Measurements from ENCODE around the gene PDGFRA.

Gene PDGFRA

GRCh38 chr4:54228961-54229501 is at the start of gene PDGFRA:
Gene PDGFRA (plus strand): TSS chr4:54229293. CDS start chr4:54258769, 29,476 bp downstream.
- DNase-seq: peak in 1 of 14 donors; percentile 15

DNA sequence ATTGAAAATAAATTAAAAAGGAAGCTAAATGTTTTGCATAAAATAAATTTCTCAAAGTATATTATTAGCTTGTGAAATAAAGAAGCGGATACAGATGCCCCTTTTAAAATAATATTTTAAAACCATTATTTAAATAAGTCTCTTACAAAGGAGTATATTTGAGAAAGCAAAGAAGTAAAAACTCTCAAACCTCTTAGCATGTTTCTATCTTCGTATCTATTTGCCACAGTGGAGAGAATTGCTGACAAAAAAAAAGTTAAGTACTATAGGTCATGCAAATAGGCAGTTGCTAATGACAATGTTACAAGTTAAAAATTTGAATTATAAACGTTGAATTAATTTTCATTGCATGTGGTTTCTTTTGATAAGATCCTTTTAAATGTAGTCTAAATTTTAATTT is 44.5 kb upstream of the PDGFRA start:
- DNase-seq: no peak

- DNase-seq: no peak
These were observed 43.9 kb upstream of the PDGFRA start for GRCh38 chr4:54185044-54185780.

GRCh38 chr4:54185866-54186265 is 43.2 kb upstream of the PDGFRA start:
- DNase-seq: no peak

- no peak for DNase-seq
These were observed 42.7 kb upstream of the PDGFRA start for GRCh38 chr4:54186371-54186770.

DNA sequence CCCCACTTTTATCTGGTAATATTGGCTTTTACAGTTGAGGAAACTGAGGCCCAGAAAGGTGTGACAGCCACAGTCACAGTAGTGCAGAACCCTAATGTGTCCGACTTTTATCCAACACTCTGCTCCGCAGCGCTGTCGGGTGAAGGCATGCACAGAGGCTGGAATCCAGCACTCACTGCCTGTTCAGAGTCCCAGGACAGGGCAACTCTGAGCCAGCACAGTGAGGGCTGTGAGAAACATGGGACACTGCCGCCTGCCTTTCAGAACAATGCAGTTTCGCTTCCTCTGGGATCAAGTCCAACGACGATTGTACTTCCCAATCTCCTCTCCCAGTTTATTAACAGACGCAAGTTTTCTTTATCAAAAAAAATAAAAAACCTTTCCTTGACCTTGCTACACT is 41.9 kb upstream of the PDGFRA start:
- DNase-seq: no peak

GRCh38 chr4:54189140-54189539 is 40.0 kb upstream of the PDGFRA start:
- no peak for DNase-seq

- DNase-seq: no peak
These were observed 36.3 kb upstream of the PDGFRA start for GRCh38 chr4:54192811-54193210.

- DNase-seq: no peak
These were observed 31.2 kb upstream of the PDGFRA start for GRCh38 chr4:54197926-54198325.

GRCh38 chr4:54199919-54200318 is 29.2 kb upstream of the PDGFRA start:
- no peak for DNase-seq

- DNase-seq: no peak
These were observed 19.5 kb upstream of the PDGFRA start for GRCh38 chr4:54209617-54210016.

DNA sequence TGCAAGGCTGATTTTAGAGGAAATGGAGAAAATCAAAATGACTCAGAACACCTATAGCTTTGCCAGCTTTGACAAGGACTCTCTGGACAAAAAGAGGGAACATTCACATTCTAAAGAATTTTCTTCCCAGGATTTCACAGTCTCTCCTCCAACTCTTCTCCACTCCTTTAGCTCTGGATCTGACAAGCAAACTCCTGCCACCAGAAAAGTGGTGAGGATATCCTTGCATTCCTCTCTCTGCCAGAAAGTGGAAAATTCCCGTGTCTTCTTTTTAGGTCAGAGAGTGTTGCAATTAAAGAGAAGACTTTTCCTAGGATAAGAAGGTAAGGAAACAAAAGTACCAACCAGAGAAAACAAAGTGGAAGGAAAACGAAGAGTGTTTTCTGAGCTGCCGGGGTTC is 16.1 kb upstream of the PDGFRA start:
- DNase-seq: no peak

GRCh38 chr4:54213761-54214160 is 15.3 kb upstream of the PDGFRA start:
- DNase-seq: no peak

GRCh38 chr4:54215379-54216077 is 13.6 kb upstream of the PDGFRA start:
- DNase-seq: no peak

GRCh38 chr4:54217642-54218495 is 11.2 kb upstream of the PDGFRA start:
- peak in 12 of 14 donors; percentile 3 to 67 (median 39) for DNase-seq

DNA sequence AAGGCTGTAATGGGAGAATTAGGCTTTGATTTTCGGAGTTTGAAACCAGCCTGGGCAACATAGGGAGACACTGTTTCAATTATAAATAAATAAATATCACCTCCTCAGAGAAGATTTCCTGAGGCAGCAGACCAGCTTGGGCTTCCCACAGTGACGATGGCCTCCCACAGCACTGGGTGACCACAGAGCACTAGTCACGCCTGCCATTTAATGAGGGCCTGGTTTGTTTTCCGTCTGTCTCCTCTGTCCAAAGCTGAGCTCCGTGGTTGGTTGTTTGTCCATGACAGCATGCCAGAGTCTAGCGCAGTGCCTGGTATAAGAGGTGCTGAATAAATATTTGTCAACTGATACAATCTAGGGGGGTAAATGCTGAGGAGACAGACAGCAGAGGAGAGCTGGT is 10.4 kb upstream of the PDGFRA start:
- DNase-seq: no peak

- DNase-seq: no peak
These were observed 4.0 kb upstream of the PDGFRA start for GRCh38 chr4:54224996-54225597.

DNA sequence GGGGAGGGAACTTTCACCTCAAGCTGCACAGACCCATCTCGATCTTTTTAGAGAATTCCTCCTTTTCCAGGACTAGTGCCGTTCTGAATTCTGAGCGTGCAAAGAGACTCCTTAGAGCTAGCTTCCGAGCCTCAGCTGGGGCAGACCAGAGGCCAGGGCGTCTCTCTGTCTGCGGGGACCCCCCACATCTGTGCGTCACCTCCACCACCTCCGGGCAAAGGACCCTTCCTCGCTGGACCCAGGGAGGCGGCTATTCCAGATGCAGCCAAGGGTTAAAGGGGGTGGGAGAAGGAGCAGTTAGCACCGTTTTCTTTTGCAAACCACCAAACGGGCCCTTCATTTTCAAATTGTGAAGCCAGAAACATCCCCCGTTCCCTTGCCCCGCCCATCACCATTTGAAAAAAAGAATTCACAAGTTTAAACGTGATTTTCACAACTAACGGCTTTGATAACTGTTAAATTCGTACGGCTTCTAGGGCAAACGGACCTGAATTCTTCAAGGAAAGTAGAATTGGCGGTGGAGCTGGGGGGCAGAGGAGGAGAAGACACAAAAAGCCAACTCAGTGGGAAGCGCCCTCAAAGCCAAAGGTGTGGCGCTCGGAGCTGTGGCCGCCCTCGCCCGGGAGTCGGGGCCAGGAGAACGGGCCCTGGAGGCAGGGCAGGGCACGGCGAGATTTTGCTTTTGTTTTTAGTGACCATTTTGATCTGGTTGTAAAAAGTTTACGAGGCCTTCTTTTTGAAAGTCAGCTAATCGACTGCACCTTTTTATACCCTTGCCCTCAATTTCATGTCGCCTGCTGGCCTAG is 3.3 kb upstream of the PDGFRA start:
- DNase-seq: no peak

DNA sequence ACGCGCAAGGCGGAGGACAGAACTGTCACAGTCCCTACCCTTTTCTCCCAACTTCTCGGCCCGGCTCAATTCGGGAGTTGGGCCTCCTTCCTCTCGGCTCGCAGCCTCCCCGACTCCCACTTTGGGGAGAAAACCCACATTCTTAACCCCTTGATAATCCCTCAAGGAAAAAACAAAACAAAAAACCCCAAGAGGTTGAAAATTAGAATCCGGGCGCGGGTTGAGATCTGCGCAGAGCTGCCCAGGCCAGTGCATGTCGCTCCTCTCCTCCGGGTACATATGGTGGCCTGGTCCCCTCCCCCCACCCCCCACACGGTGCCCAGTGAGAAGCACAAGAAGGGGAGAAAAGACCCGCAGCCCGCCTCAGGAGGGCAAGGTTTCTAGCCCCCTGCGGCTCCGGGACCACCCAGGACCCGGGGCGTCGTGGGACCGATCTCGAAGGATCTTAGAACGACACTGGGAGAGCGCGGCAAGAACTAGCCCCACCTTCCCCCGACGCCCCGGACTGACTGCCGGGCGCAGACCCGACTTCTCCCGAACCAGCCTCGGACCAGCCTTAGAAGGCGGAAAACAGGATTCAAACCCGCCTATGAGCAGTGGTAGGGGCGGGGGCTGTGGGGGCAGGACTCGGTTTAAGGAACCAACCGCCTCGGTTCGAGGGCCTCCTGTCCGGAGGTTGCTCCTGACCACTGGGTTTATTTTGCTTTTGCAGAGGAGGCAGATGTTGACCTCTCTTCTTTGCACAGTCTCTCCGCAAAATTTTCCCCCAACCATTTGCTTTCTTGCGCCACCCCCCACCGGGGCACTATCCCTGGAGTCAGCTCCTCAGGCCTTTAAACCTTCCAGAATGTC is 2.5 kb upstream of the PDGFRA start:
- DNase-seq: peak in 1 of 14 donors; percentile 8

DNA sequence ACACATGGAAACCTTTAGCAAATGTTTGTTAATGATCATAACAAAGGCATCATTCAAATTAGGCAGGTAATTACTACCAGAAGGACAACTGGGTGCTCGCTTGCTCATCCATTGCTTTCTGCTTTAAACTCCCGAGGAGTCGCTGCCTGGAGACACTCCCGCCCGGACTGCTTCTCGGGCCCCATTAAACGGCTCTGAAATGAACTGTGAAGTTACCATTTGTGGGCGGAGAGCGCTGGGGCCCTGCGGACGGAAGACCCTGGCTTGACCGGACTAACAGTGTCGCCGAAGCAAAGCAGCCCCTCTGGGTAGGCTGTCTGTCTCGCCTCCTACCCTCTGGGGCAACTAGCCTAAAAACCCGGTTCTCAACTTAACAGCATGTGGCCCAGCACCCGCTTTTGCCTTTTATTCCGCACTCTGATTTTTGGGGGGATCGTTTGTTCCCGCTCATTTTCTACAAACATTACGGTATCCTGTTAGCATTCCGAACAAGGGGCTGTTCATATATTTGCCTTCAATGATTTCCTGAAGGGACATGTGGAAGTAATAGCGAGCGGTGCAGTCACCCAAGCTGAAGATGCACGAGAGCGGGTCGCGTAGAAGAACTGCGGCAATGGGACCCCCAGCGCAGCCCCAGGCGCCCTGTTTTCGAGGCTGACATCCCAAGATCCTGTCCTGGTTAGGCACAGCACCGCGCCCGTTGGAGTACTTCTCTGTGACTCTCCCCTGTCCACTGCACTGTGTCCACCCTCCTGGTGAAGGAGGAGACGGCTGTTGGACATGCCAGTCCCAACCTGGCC is 1.6 kb upstream of the PDGFRA start:
- peak in 1 of 14 donors; percentile 53 for DNase-seq

Measured in C1 segment of cervical spinal cord (tissue), 14 donors.